ENCODE data around the gene ZNF488. TPM values are rescaled to one million over a fixed set of nuclear protein-coding genes. Genes with fewer than 3 reads are reported as not detected.

Gene ZNF488
- polyA plus RNA-seq, 1 of the 3 experiments (the other 2 are of a cell fraction) = 0.59 TPM

DNA sequence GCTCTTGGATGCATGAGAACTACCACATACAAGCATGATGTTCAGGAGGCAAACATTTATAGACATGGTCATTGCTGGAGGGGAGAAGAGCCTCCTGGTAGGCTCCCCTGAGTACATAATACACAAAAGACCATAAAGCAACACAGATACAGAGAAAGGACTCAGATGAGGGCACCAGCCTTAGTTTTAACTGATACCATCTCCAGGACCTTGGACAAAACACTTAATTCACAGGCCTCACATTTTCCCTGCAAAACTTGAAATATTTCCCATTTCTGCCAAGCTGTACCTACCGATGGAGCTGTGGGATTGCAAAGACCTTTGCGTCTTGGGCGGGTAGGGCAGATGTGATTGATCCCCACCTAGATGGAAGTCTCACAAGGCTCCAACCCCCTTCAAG lies 16.7 kb upstream of the ZNF488 start:
- POLR2A ChIA-PET = no interaction called here
- H3K9me2 ChIP-seq = no peaks in the 10 kb centered on the region
- H4K20me1 ChIP-seq (ENCODE audit: insufficient read depth) = no peaks in the 10 kb centered on the region
- peaks cover 10 to 20% of the 10 kb centered on the region in 2 experiments; a peak in 3 of 4 replicates for H3K4me1 ChIP-seq (ENCODE audit: control insufficient read depth in 1 of 2, insufficient read depth in 2 of 2, low read depth in 1 of 2, low read length in 1 of 2)
- H3K9me3 ChIP-seq = no peaks in the 10 kb centered on the region
- H3K4me3 ChIP-seq (ENCODE audit: low read depth in 2 of 2, low read length in 1 of 2) = no peak overlapping the region
- no peaks in the 10 kb centered on the region for H3K27me3 ChIP-seq (ENCODE audit: insufficient read depth)
- no peak overlapping the region for H3K27ac ChIP-seq (ENCODE audit: low read depth in 2 of 2, low read length in 1 of 2)
- no peaks in the 10 kb centered on the region for H3F3A ChIP-seq (replicated peaks; ENCODE audit: insufficient read depth)
- no peak overlapping the region for H3K4me2 ChIP-seq
- 96% methylated on average over 3 of the region's 3 CpGs for WGBS (ENCODE audit: low lambda C conversion rate)
- DNase-seq = no peak
- CTCF ChIA-PET = interaction anchor here (0.6 kb wide), 1 partner anchor 39 kb away, joined by 3 read pairs; no protein-coding TSS in a partner anchor
- H2AFZ ChIP-seq (ENCODE audit: low read depth) = no peak overlapping the region
- TF ChIP-seq, protein P1, sequence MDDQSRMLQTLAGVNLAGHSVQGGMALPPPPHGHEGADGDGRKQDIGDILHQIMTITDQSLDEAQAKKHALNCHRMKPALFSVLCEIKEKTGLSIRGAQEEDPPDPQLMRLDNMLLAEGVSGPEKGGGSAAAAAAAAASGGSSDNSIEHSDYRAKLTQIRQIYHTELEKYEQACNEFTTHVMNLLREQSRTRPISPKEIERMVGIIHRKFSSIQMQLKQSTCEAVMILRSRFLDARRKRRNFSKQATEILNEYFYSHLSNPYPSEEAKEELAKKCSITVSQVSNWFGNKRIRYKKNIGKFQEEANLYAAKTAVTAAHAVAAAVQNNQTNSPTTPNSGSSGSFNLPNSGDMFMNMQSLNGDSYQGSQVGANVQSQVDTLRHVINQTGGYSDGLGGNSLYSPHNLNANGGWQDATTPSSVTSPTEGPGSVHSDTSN (IDR thresholded peaks at IDR 0.05) = no peak
- TF ChIP-seq NFIC (IDR thresholded peaks at IDR 0.05; ENCODE audit: borderline replicate concordance) (no peak), SIN3A (IDR thresholded peaks at IDR 0.05; ENCODE audit: borderline replicate concordance, low read depth, low read length) (no peak), MEF2A (IDR thresholded peaks at IDR 0.05; ENCODE audit: borderline replicate concordance, low read depth) (no peak), MXI1 (IDR thresholded peaks at IDR 0.05; ENCODE audit: low read depth, low read length) (no peak), REST (IDR thresholded peaks at IDR 0.05; ENCODE audit: low read depth, low read length) (no peak), NRF1 (IDR thresholded peaks at IDR 0.05; ENCODE audit: low read depth, low read length) (no peak), POLR2AphosphoS5 (IDR thresholded peaks at IDR 0.05; ENCODE audit: low read depth, low read length) (no peak)
- TF ChIP-seq, protein P2, sequence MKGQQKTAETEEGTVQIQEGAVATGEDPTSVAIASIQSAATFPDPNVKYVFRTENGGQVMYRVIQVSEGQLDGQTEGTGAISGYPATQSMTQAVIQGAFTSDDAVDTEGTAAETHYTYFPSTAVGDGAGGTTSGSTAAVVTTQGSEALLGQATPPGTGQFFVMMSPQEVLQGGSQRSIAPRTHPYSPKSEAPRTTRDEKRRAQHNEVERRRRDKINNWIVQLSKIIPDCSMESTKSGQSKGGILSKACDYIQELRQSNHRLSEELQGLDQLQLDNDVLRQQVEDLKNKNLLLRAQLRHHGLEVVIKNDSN (IDR thresholded peaks at IDR 0.05; ENCODE audit: borderline replicate concordance, low read depth) = no peak
- H3K79me2 ChIP-seq (ENCODE audit: insufficient read depth) = no peaks in the 10 kb centered on the region
- H3K36me3 ChIP-seq (replicated peaks in 1 of 2; ENCODE audit: control insufficient read depth in 1 of 2, insufficient read depth in 2 of 2, low read length in 1 of 2) = no peaks in the 10 kb centered on the region
- no peak overlapping the region for H3K9ac ChIP-seq

DNA sequence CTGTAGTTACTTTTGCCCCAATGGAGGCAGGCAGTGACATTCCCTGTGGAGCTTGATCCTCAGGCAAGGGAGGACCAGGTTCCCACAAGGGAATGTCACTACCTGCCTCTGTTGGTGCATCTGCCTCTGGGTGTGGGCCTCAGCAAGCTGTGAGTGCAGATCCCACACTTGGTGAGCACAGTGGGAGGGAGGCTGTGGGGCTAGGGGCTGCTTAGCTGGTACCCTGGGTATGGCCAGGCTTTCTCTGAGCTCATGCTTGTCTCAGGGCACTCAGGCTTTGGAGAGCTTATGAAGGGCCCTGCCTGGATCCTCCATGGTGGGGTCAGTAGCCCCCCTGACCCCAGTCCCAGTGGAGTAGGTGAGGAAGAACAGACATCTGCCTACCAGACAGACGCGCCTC lies 16.2 kb upstream of the ZNF488 start:
- Histone ChIP-seq H3K79me2 (ENCODE audit: insufficient read depth) (no peaks in the 10 kb centered on the region), H2AFZ (ENCODE audit: low read depth) (no peak overlapping the region), H4K20me1 (ENCODE audit: insufficient read depth) (no peaks in the 10 kb centered on the region), H3K27ac (ENCODE audit: low read depth in 2 of 2, low read length in 1 of 2) (no peak overlapping the region), H3K9me3 (no peaks in the 10 kb centered on the region), H3K4me1 (ENCODE audit: control insufficient read depth in 1 of 2, insufficient read depth in 2 of 2, low read depth in 1 of 2, low read length in 1 of 2) (peaks cover 10 to 20% of the 10 kb centered on the region in 2 experiments; a peak in 3 of 4 replicates), H3K27me3 (ENCODE audit: insufficient read depth) (no peaks in the 10 kb centered on the region), H3K9ac (no peak overlapping the region), H3K4me3 (ENCODE audit: low read depth in 2 of 2, low read length in 1 of 2) (no peak overlapping the region), H3F3A (replicated peaks; ENCODE audit: insufficient read depth) (no peaks in the 10 kb centered on the region), H3K36me3 (replicated peaks in 1 of 2; ENCODE audit: control insufficient read depth in 1 of 2, insufficient read depth in 2 of 2, low read length in 1 of 2) (no peaks in the 10 kb centered on the region), H3K4me2 (no peak overlapping the region), H3K9me2 (no peaks in the 10 kb centered on the region)
- DNase-seq = no peak
- 100% methylated on average over 2 of the region's 2 CpGs for WGBS (ENCODE audit: low lambda C conversion rate)
- ChIA-PET CTCF (interaction anchor here (0.6 kb wide), 1 partner anchor 38 kb away, joined by 3 read pairs; no protein-coding TSS in a partner anchor), POLR2A (no interaction called here)
- TF ChIP-seq NFIC (IDR thresholded peaks at IDR 0.05; ENCODE audit: borderline replicate concordance) (no peak), ZBTB33 (IDR thresholded peaks at IDR 0.05; ENCODE audit: borderline replicate concordance, low read depth) (no peak), RXRA (IDR thresholded peaks at IDR 0.05; ENCODE audit: borderline replicate concordance, low read depth) (no peak), CTCF (IDR thresholded peaks at IDR 0.05) (no peak), SMC3 (IDR thresholded peaks at IDR 0.05; ENCODE audit: low read depth, low read length) (no peak), FOXJ3 (CRISPR knock-in tag; IDR thresholded peaks at IDR 0.05) (no peak), CHD2 (IDR thresholded peaks at IDR 0.05; ENCODE audit: low read length, partially characterized antibody) (no peak), FOXM1 (IDR thresholded peaks at IDR 0.05; ENCODE audit: low read depth) (no peak), RFX5 (IDR thresholded peaks at IDR 0.05; ENCODE audit: low read length) (no peak)
